Transverse colon (tissue), 4 donors: ENCODE measurements around the gene RDH12. TPM values are rescaled to one million over a fixed set of nuclear protein-coding genes. Genes with fewer than 3 reads are reported as not detected.
A peak's percentile ranks its signal among the peaks of the same experiment; 100 is the strongest.

Source experiments
- DNase-seq: peaks from one replicate; pipeline ENCODE4 v3.0.0-alpha.2; 2019
- H3K27ac ChIP-seq, 4 donors: fragments of 200-600 bp; sonication (generic); 2 replicates each; pipeline ENCODE4 v1.5.1; 2016 to 2018; ENCODE audit warnings: inconsistent platforms in 4 of 4
- H3K27me3 ChIP-seq: fragments of 200-600 bp; sonication (generic); 2 replicates; pipeline ENCODE4 v1.5.1; 2017; ENCODE audit warnings: inconsistent platforms
- H3K36me3 ChIP-seq, 4 donors: fragments of 200-600 bp; sonication (generic); 2 replicates each; pipeline ENCODE4 v1.5.1; 2017 to 2019; ENCODE audit warnings: inconsistent platforms in 4 of 4
- H3K4me1 ChIP-seq, 4 donors: fragments of 200-600 bp; sonication (generic); 2 replicates each; pipeline ENCODE4 v1.5.1; 2017 to 2020; ENCODE audit warnings: inconsistent platforms in 4 of 4
- H3K4me3 ChIP-seq, 4 donors: fragments of 200-600 bp; sonication (generic); 1 replicate in 1 of 4; 2 replicates in 3 of 4; pipeline versions ENCODE4 v1.5.1 to v1.6.1; 2017 to 2019; ENCODE audit warnings: inconsistent platforms in 4 of 4
- H3K9me3 ChIP-seq, 2 donors: fragments of 200-600 bp; sonication (generic); 2 replicates each; pipeline ENCODE4 v1.5.1; 2017 to 2019; ENCODE audit warnings: inconsistent platforms in 2 of 2
- CTCF ChIP-seq, 5 experiments: fragments of 200-600 bp in 3 of 5; fragments of 450-650 bp in 2 of 5; sonication (generic) in 3 of 5; IDR thresholded peaks; 1 replicate in 2 of 5; 2 replicates in 3 of 5; pipeline ENCODE4 v1.5.1; 2016 to 2017; ENCODE audit warnings: antibody characterized with exemption in 5 of 5, inconsistent platforms in 3 of 5, mild to moderate bottlenecking in 2 of 5, moderate library complexity in 1 of 5
- EP300 ChIP-seq: sonication (generic); formaldehyde crosslinking; IDR thresholded peaks from one replicate; pipeline ENCODE4 v1.6.1; 2017; ENCODE audit warnings: antibody characterized with exemption, low read depth
- POLR2A ChIP-seq: fragments of 450-650 bp; IDR thresholded peaks from one replicate; pipeline ENCODE4 v1.6.1; 2016; ENCODE audit warnings: antibody characterized with exemption, mild to moderate bottlenecking, moderate library complexity
- POLR2AphosphoS5 ChIP-seq, 3 donors: sonication (generic); formaldehyde crosslinking; IDR thresholded peaks; one replicate each; pipeline ENCODE4 v1.6.1; 2016; ENCODE audit warnings: antibody characterized with exemption in 3 of 3
- WGBS, 2 donors: methylation state at CpG; one replicate each; pipeline ENCODE4 v1.1.5; 2018; ENCODE audit warnings: low coverage in 1 of 2; 5-methylcytosine and 5-hydroxymethylcytosine counted together
- in situ Hi-C, 4 donors: fragments of 200-750 bp; cut with MboI; loops; one replicate each; pipeline versions ENCODE4 v1.15.0 to v1.15.1; 2017; ENCODE audit warnings: low sequenced_read_pairs in 3 of 4, low pct_ligation_motif_present in 1 of 4, low pct_unique_long_range_greater_than_20kb in 1 of 4
- intact Hi-C: fragments of 100-400 bp; cut with DNase I; formaldehyde crosslinking; loops from one replicate; pipeline ENCODE4 v1.15.1; 2023; ENCODE audit warnings: low total_unique reads
- total RNA-seq, 4 donors: library from RNA; depleted of rRNA; stranded (reverse); fragments of >200 nt; gene quantifications; one replicate each; pipeline ENCODE4 v1.1.0, GENCODE V29; 2016

RDH12 gene
- total RNA-seq, 4 donors from 2014 or later: 0.27 TPM; not detected in 3

GRCh38 chr14:67719866-67720265, 18.2 kb downstream of the RDH12 start:
- intact Hi-C loops: no loop called here
- DNase-seq: no peak
- no peak overlapping the region for H3K27ac ChIP-seq
- no peaks in the 10 kb centered on the region for H3K36me3 ChIP-seq
- peaks cover 0 to 11% (median 0%) of the 10 kb centered on the region in 4 donors for H3K4me1 ChIP-seq
- TF ChIP-seq EP300 (no peak), CTCF (IDR thresholded peaks at IDR 0.05) (no peak), POLR2AphosphoS5 (IDR thresholded peaks at IDR 0.05) (no peak), POLR2A (no peak)
- H3K9me3 ChIP-seq: no peaks in the 10 kb centered on the region
- no peak overlapping the region for H3K4me3 ChIP-seq
- H3K27me3 ChIP-seq: peaks cover 5% of the 10 kb centered on the region
- 36 to 40% methylated on average over 2 of the region's 2 CpGs for WGBS, 2 donors
- in situ Hi-C loops: loop anchor here in 2 of 4 donors (25.0 kb wide), 2 partner anchors 108 to 283 kb away; partner anchors contain the start of genes ARG2 (in 1 of the 2) and PIGH (in 1 of the 2)

- intact Hi-C loops (no loop called here), in situ Hi-C loops (loop anchor here in 2 of 4 donors (25.0 kb wide), 2 partner anchors 110 to 285 kb away; partner anchors contain the start of genes ARG2 (in 1 of the 2) and PIGH (in 1 of the 2))
- WGBS, 2 donors: 59 to 74% methylated on average over 5 of the region's 5 CpGs
- no peaks in the 10 kb centered on the region for H3K9me3 ChIP-seq
- peaks cover 5% of the 10 kb centered on the region for H3K27me3 ChIP-seq
- no peaks in the 10 kb centered on the region for H3K36me3 ChIP-seq
- TF ChIP-seq POLR2AphosphoS5 (IDR thresholded peaks at IDR 0.05) (no peak), POLR2A (no peak), EP300 (no peak), CTCF (IDR thresholded peaks at IDR 0.05) (no peak)
- no peak for DNase-seq
- H3K4me3 ChIP-seq: no peak overlapping the region
- H3K27ac ChIP-seq: no peak overlapping the region
- peaks cover 0 to 11% (median 0%) of the 10 kb centered on the region in 4 donors for H3K4me1 ChIP-seq
These were observed 20.2 kb downstream of the RDH12 start for GRCh38 chr14:67721875-67722274.

GRCh38 chr14:67722293-67722692, 20.6 kb downstream of the RDH12 start:
- in situ Hi-C loops: loop anchor here in 2 of 4 donors (25.0 kb wide), 2 partner anchors 110 to 285 kb away; partner anchors contain the start of genes ARG2 (in 1 of the 2) and PIGH (in 1 of the 2)

GRCh38 chr14:67725171-67725570, 23.5 kb downstream of the RDH12 start:
- 82 to 90% methylated on average over 2 to 5 of the region's 5 CpGs for WGBS, 2 donors
- Histone ChIP-seq H3K27me3 (peaks cover 5% of the 10 kb centered on the region), H3K36me3 (no peaks in the 10 kb centered on the region), H3K4me3 (no peak overlapping the region), H3K27ac (no peak overlapping the region), H3K4me1 (peaks cover 0 to 18% (median 8%) of the 10 kb centered on the region in 4 donors), H3K9me3 (no peaks in the 10 kb centered on the region)
- intact Hi-C loops (no loop called here), in situ Hi-C loops (no loop called here)
- no peak for DNase-seq
- no peak for TF ChIP-seq EP300
- TF ChIP-seq POLR2A: no peak
- no peak for TF ChIP-seq CTCF (IDR thresholded peaks at IDR 0.05)

More at GRCh38 chr14:67722293-67722692, 20.6 kb downstream of the RDH12 start:
- TF ChIP-seq POLR2A (no peak), CTCF (IDR thresholded peaks at IDR 0.05) (no peak), POLR2AphosphoS5 (IDR thresholded peaks at IDR 0.05) (no peak), EP300 (no peak)
- peak; percentile 34 for DNase-seq
- intact Hi-C loops: no loop called here
- Histone ChIP-seq H3K9me3 (no peaks in the 10 kb centered on the region), H3K27me3 (peaks cover 5% of the 10 kb centered on the region), H3K27ac (peak overlapping the region in 1 of 4 donors; percentile 16), H3K4me3 (no peak overlapping the region), H3K36me3 (no peaks in the 10 kb centered on the region), H3K4me1 (peaks cover 0 to 11% (median 0%) of the 10 kb centered on the region in 4 donors)
- 32% methylated on average over 3 of the region's 3 CpGs; no CpG with 5 or more reads in 1 of the 2 donors for WGBS, 2 donors
